Mesothelial cell of epicardium (in vitro differentiated cells): Measurements from ENCODE around the gene BPI. TPM values are rescaled to one million over a fixed set of nuclear protein-coding genes. Genes with fewer than 3 reads are reported as not detected.

ENCODE experiments used
- DNase-seq, 2 experiments: peaks; one replicate each; pipeline ENCODE4 v3.0.0; 2021; ENCODE audit warnings: low spot score in 2 of 2; ENCODE audit not compliant: unreplicated experiment in 2 of 2
- H3K27ac Mint-ChIP-seq: 2 replicates; pipeline ENCODE4 v1.8.0; 2021; ENCODE audit warnings: mixed read lengths
- H3K27me3 Mint-ChIP-seq: 2 replicates; pipeline ENCODE4 v1.8.0; 2021; ENCODE audit warnings: low read depth, mixed read lengths
- H3K36me3 Mint-ChIP-seq: 2 replicates; pipeline ENCODE4 v1.8.0; 2021; ENCODE audit warnings: mixed read lengths
- H3K4me1 Mint-ChIP-seq: 2 replicates; pipeline ENCODE4 v1.8.0; 2021; ENCODE audit warnings: mixed read lengths
- H3K4me3 Mint-ChIP-seq: 2 replicates; pipeline ENCODE4 v1.8.0; 2021; ENCODE audit warnings: mild to moderate bottlenecking, moderate library complexity, mixed read lengths
- H3K9me3 Mint-ChIP-seq: 2 replicates; pipeline ENCODE4 v1.8.0; 2021; ENCODE audit warnings: mixed read lengths
- CTCF ChIP-seq: fragments of 200-600 bp; sonication (generic); IDR thresholded peaks from one replicate; pipeline ENCODE4 v1.5.0; 2021; ENCODE audit warnings: antibody characterized with exemption; ENCODE audit not compliant: unreplicated experiment
- total RNA-seq: library from RNA; stranded (reverse); gene quantifications from 3 replicates; pipeline ENCODE4 v1.2.1, GENCODE V29; 2021

Gene BPI
- total RNA-seq, 1 donor from 2014 or later, result not detected

GRCh38 chr20:38358556-38358955, 54.6 kb downstream of the BPI start:
- no peak for TF ChIP-seq CTCF
- no peak for DNase-seq
- H3K9me3 Mint-ChIP-seq, result no peaks in the 10 kb centered on the region
- H3K27ac Mint-ChIP-seq, result no peak overlapping the region
- H3K27me3 Mint-ChIP-seq, result no peaks in the 10 kb centered on the region
- no peak overlapping the region for H3K4me3 Mint-ChIP-seq
- H3K36me3 Mint-ChIP-seq, result no peaks in the 10 kb centered on the region
- peaks cover under 1% of the 10 kb centered on the region for H3K4me1 Mint-ChIP-seq

GRCh38 chr20:38363004-38363747, 59.2 kb downstream of the BPI start:
- no peak for DNase-seq
- no peak overlapping the region for H3K27ac Mint-ChIP-seq
- H3K9me3 Mint-ChIP-seq, result no peaks in the 10 kb centered on the region
- no peaks in the 10 kb centered on the region for H3K27me3 Mint-ChIP-seq
- H3K4me1 Mint-ChIP-seq, result no peaks in the 10 kb centered on the region
- H3K4me3 Mint-ChIP-seq, result no peak overlapping the region
- TF ChIP-seq CTCF, result no peak
- no peaks in the 10 kb centered on the region for H3K36me3 Mint-ChIP-seq

- H3K4me1 Mint-ChIP-seq, result no peaks in the 10 kb centered on the region
- no peak for TF ChIP-seq CTCF
- H3K27me3 Mint-ChIP-seq, result peaks cover 17% of the 10 kb centered on the region
- no peaks in the 10 kb centered on the region for H3K36me3 Mint-ChIP-seq
- H3K9me3 Mint-ChIP-seq, result no peaks in the 10 kb centered on the region
- no peak for DNase-seq
- H3K4me3 Mint-ChIP-seq, result no peak overlapping the region
- no peak overlapping the region for H3K27ac Mint-ChIP-seq
Observed at GRCh38 chr20:38369389-38369788, 65.4 kb downstream of the BPI start.

- Mint-ChIP-seq H3K9me3 (no peaks in the 10 kb centered on the region), H3K27ac (no peak overlapping the region), H3K36me3 (no peaks in the 10 kb centered on the region), H3K4me3 (no peak overlapping the region), H3K4me1 (no peaks in the 10 kb centered on the region), H3K27me3 (peaks cover 22% of the 10 kb centered on the region)
- no peak for TF ChIP-seq CTCF
- DNase-seq, result no peak
Observed at GRCh38 chr20:38372806-38373205, 68.8 kb downstream of the BPI start.

- H3K27me3 Mint-ChIP-seq, result peaks cover 22% of the 10 kb centered on the region
- no peaks in the 10 kb centered on the region for H3K4me1 Mint-ChIP-seq
- H3K9me3 Mint-ChIP-seq, result no peaks in the 10 kb centered on the region
- H3K4me3 Mint-ChIP-seq, result no peak overlapping the region
- H3K36me3 Mint-ChIP-seq, result no peaks in the 10 kb centered on the region
- H3K27ac Mint-ChIP-seq, result no peak overlapping the region
- TF ChIP-seq CTCF, result no peak
- DNase-seq, result no peak
Observed at GRCh38 chr20:38373231-38373867, 69.4 kb downstream of the BPI start.
